Measurements from ENCODE around the gene AGRN.

GRCh38 chr1:975365-975764 lies 44.6 kb upstream of the AGRN start:
- TF ChIP-seq CTCF (IDR thresholded peaks at IDR 0.05) (no peak), POLR2A (IDR thresholded peaks at IDR 0.05) (no peak), POLR2AphosphoS5 (IDR thresholded peaks at IDR 0.05) (no peak)

Data from suprapubic skin (tissue), 4 donors.